ENCODE measurements around the gene TRAF3.

DNA sequence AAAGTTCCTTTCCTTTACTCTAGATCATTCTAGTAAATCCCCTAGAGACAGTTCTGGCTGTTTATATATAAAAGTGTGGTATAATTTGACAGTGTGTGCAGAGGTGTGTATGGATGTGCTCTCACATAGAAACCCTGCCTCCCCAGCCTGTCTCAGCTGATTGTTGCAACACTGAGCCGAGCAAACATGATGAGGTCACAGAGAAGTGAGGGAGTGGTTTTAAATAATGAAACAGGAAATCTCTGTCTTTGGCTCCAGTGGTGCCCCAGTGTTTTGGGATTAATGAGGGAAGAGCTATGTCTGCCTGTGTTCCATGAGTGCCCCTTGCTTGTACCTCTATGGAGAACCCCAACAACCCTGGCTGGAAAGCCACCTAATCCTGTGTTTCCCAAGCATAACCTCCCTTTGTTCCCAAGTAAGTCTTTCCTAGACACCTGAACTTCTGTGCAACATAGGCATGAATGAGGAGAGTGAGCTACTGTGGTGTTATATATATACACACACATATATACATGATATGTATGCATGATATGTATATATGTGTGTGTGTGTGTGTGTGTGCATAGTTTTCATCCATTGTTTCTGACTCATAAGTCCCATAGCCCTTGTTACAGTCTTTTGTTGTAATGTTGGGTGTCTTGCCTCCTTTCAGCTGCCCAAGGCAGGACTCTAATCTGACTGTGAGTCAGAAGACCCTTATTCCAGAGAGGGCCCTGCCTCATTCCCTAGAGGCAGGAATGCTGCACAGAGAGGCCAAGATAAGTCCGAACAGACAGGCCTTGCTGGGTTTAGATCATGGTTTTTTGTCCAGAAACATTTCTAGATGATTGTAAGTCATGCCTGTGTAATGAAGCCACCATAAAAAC is 18.0 kb downstream of the TRAF3 start:
- TF ChIP-seq, protein P1, sequence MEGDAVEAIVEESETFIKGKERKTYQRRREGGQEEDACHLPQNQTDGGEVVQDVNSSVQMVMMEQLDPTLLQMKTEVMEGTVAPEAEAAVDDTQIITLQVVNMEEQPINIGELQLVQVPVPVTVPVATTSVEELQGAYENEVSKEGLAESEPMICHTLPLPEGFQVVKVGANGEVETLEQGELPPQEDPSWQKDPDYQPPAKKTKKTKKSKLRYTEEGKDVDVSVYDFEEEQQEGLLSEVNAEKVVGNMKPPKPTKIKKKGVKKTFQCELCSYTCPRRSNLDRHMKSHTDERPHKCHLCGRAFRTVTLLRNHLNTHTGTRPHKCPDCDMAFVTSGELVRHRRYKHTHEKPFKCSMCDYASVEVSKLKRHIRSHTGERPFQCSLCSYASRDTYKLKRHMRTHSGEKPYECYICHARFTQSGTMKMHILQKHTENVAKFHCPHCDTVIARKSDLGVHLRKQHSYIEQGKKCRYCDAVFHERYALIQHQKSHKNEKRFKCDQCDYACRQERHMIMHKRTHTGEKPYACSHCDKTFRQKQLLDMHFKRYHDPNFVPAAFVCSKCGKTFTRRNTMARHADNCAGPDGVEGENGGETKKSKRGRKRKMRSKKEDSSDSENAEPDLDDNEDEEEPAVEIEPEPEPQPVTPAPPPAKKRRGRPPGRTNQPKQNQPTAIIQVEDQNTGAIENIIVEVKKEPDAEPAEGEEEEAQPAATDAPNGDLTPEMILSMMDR (conservative IDR thresholded peaks at IDR 0.05 in 1 of 2, IDR thresholded peaks at IDR 0.05 in 1 of 2; ENCODE audit: extremely low read depth in 1 of 2, insufficient read depth in 1 of 2, low read depth in 1 of 2, low read length in 2 of 2) = peak; percentile 24 to 26
- TF ChIP-seq EZH2 (IDR thresholded peaks at IDR 0.05; ENCODE audit: borderline replicate concordance, low read length) = no peak
